Measurements from ENCODE around the gene LEMD2.

The LEMD2 gene

GRCh38 chr6:33819021-33819420 is 30.1 kb upstream of the LEMD2 start:
- no peak for DNase-seq

DNA sequence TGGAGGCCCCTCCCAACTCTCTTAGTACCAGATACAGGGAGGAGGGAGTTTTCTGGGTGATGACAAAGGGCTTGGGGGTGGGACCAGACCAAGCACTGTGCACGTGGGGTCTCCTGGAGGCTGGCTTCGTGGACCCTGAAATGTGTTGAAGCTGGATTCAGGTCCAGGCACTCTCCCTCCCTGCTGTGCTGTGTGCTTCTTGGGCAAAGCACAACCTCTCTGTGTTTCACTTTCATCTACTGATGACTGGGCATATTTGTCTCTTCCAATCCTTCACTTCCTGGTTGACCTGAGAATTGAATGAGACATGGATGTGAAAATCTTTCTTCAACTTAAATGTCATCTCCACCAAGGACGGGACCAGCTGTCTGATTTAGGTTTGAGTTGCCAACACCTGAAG is 29.4 kb upstream of the LEMD2 start:
- peak; percentile 40 for DNase-seq

GRCh38 chr6:33817489-33817888 is 28.6 kb upstream of the LEMD2 start:
- DNase-seq: no peak

GRCh38 chr6:33816911-33817310 is 28.0 kb upstream of the LEMD2 start:
- DNase-seq: no peak

GRCh38 chr6:33815854-33816253 is 26.9 kb upstream of the LEMD2 start:
- peak; percentile 70 for DNase-seq

GRCh38 chr6:33813990-33814985 is 25.4 kb upstream of the LEMD2 start:
- no peak for DNase-seq

- no peak for DNase-seq
Measured at GRCh38 chr6:33813246-33813904, 24.4 kb upstream of the LEMD2 start.

DNA sequence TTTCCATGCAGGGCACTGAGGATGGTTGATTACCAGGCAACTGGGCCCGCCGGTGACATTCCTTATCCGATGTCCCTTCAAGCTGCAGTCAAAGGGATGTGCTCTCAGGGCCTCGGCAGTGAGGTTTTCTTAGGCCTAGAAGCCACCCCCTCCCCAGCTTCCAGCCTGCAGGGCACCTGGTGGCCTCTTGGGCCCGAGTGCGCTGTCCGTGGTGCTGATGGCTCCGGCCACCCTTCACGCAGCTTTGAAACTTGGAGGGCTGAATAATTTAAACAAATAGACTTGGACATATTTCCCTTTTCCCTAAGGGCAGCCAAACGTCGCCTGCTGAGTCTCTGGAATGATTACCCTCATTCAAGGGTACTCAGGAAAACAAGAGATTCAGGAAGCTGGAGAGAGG is 23.7 kb upstream of the LEMD2 start:
- peak; percentile 53 for DNase-seq

DNA sequence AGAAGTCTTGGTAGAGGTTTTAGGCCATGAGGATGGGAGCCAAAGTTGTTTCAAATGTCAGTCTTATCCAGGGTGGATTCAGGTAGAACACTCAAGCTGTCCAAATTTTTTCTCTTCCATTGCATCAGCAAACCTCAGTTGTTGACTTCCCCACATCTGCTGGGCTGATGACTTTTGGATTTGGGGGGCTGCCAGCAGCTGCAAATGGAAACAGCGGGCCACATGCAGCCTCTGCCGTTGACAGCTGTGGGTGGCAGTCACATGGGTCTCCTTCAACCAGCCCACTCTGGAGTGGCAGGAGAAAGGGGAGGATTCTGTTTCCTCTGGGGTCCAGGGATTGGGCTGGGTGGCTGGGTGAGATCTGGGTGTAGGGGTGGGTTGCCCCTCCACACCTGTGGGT is 20.7 kb upstream of the LEMD2 start:
- DNase-seq: no peak

DNA sequence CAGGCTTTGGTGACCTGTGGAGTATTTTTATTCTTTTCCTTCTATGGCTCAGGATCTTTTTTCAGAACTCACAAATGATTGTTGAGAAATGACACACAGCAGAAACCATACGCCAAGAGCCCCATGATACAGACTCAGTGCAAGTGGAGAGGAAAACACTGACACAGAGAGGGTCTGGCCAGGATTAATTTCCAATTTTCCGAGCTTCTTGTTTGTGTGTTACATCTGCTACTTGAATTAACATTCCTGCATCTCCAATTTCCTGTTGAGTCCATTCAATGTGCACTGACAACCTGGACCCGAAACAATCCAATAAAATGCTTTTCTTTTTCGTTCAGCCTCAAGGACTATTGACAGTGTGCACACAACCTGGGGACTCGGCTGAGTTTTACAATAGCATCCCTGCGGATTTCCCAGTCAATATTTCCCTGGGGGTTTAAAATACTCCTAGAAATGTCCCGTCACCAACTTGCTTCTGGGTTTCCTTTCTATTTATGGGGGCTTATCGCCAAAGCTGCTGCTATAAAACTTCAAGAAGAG is 19.8 kb upstream of the LEMD2 start:
- DNase-seq: no peak

DNA sequence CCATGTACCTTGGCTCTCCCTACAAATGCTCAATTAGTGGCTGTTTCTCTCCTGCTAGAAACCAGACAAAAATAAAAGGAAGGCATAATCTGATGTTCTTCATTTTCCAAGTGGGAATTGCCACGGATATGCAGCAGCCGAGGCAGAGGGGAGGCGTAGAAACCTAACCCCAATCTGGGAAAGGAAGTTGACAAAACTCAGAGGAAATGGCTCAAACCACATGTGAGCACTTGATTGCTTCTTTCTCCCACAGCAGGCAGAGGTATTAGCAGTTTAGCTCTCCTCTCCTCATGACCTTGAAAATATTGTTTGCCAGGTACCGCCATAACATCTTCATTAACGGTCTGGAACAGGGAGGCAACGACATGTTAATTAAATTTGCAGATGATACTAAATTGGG is 18.7 kb upstream of the LEMD2 start:
- no peak for DNase-seq

DNA sequence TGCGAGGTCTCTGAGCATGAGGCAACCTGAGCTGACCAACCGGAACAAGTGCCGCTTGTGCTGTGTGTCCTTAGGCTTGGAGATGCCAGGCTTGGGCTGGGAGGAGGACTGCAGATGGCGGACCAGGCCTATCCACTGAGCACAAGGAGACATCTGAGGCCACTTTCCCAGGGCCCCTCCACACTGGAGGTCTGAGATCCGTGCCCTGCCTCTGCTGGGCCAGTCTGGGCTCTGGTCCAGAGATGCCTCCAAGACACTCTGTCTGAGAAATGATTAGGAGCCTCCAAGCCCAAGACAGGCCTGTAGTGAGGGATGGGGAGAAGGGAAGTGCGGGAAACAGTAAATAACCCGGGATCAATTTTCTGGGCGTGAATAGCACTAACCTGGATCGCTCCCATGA is 17.9 kb upstream of the LEMD2 start:
- DNase-seq: no peak

DNA sequence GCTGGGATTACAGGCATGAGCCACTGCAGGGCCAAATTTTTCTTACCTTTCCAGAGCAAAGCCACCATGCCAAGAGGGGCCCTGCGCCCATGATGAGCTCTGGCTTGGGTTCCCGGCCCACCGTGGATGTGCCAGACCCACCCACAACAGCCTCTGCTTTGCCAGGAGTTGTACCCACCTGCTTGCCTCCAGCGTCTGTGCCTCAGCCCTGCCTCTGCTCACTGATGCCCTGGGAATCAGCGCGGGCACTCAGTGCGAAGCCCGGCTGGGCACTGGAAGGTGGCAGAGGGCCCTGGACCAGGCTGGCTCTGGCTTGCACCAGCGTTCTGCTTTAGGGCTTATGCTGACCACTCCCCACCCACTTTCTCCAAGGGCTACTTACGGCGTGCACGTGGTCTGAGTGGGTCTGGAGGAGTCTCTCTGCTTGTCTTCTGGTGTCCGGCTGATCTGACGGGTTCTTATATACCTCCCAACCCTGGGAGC is 14.7 kb upstream of the LEMD2 start, which contains the start of gene MLN:
MLN (minus strand) TSS at position 433 of the 483 bp plus-strand sequence. CDS start 2,840 bp downstream, outside the sequence.
- no peak for DNase-seq

DNA sequence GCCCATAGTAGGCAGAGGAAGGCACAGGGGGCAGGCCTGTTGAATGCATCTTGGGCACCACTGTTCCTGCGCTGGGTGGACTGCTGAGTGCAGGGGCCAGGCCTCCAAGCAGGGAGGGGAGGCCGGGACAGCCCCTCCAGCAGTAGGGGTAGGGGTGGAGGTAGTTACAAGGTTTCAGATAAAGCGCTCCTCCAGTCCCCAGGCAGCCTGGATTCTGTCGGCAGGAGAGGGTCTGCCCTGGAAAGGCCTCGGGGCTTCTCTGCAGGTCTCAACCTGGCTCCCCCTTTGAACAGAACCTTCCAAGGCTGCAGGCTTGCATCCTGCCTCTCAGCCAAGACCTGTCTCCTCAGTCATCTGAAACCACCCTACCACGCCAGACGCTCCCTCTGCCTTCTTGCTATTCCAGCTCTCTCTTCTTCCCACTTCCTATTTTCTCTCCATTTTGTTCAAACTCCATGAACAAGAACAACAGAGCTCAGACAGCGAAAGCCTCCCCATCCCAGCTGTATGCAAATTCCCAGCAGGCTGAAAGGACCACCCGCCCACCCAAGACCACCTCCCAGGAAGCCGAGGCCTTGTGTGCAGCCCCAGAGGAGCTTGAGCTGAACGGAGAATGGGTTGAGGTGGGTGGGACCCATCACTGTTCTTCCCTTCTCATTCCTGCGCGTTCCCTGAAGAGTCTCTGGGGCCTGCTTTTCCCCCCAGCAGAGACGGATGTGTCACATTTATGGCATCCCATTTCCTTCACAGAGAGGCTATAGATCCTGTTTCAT is 13.4 kb upstream of the LEMD2 start:
- no peak for DNase-seq

- no peak for DNase-seq
Measured at GRCh38 chr6:33801611-33802010, 12.7 kb upstream of the LEMD2 start.

GRCh38 chr6:33800248-33800969 is 11.5 kb upstream of the LEMD2 start:
- no peak for DNase-seq

DNA sequence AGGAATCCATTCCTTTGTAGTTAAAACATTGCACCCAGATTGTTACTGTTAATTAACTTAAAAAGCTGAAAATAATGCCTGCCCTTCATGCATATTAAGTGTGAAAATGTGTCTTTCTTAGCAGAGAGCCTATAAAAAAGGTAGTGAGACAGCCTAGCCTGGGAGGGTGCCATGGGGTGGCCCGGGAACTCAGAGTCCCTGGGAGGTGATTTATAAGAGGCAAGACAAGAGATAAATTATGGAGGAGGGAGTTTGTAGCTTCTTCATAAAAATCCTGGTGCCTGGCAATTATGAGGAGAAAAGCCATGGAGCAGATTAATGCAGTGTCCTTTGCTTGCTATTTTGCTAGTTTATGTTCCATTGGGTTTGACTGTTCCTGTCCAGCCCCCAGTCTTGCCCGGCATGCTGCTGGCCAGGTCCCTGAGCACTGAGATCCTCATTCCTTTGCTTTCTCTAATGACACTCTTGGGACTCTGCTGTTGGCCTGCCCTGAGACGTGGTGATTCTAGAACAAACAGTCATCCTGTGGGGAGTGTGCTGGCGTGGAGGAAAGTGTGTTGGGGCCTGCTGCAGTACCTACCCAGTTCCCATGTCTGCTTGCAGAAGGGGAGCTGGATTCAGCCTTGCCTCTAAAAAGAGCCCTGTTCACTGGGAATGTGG is 10.7 kb upstream of the LEMD2 start:
- no peak for DNase-seq

DNA sequence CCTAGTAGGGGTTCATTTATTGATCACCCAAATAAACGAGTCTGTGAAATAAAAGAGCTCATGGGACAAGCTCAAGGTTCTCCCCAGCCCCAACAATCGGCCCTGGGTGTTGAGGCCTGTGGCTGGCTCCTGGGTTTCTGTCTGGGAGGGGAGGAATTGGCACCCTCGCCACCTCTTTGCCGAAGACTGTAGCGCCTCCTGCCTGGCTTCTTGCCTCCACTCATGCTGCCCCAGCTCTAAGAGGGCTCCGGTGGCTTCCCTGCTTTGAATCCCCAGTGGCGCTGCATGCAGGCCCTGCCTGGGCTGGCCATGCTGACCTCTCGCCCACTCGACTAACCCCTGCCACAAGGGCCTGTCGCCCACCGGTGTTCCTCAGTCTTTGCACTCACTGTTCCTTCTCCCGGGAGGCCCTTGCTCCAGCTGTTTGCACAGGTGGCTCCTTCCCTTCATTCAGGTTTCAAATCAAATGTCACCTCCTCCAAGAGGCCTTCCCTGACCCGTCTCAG is 9.5 kb upstream of the LEMD2 start:
- no peak for DNase-seq

DNA sequence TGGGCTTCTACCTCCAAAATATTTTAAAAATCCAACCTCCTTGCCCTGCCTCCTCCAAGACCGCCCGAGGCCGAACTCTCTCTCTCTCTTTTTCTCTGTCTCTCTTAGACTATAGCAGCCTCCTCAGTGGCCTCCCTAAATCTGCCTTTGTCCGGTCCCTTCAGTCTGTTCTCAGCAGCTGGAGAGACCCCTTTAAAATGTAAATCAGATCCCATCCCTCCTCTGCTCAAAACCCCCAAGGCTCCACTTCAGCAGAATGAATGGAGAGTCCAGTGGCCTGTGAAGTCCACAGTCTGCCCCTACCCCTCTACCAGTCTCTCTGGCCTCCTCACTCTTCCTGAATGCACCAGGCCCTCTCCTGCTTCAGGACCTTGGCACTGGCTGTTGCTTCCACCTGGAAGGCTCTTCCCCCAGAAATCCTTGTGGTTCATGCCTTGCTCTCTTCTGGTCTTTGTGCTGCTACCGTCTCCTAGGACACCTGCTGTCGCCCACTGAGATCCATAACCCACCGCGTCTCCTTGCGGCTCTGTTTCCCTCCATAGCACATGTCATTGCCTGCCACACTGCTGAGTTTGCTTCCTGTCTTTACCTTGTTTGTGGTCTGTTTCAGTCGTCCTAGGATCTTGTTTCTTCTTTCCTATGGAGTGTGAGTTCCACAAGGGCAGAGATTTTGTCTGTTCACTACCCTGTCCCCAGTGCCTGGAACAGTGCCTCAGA is 8.9 kb upstream of the LEMD2 start:
- no peak for DNase-seq

GRCh38 chr6:33794910-33795623 is 6.1 kb upstream of the LEMD2 start:
- no peak for DNase-seq
